ENCODE results near the gene BUD31.
"Not testable (repeated sequence)": the region's sequence is repeated elsewhere in the genome, so short reads cannot be mapped to it uniquely, and the experiment has no call there.

BUD31 gene

GRCh38 chr7:99408379-99409191, at the start of gene BUD31, which contains the start of gene PDAP1:
Gene BUD31, plus strand, starts transcription at chr7:99408969. Its CDS starts 2,124 bp downstream, at chr7:99411093.
Gene PDAP1, minus strand, starts transcription at chr7:99408597. Its CDS starts 49 bp downstream, at chr7:99408548.
- DNase-seq (ENCODE audit: low spot score): peak; percentile 94

DNA sequence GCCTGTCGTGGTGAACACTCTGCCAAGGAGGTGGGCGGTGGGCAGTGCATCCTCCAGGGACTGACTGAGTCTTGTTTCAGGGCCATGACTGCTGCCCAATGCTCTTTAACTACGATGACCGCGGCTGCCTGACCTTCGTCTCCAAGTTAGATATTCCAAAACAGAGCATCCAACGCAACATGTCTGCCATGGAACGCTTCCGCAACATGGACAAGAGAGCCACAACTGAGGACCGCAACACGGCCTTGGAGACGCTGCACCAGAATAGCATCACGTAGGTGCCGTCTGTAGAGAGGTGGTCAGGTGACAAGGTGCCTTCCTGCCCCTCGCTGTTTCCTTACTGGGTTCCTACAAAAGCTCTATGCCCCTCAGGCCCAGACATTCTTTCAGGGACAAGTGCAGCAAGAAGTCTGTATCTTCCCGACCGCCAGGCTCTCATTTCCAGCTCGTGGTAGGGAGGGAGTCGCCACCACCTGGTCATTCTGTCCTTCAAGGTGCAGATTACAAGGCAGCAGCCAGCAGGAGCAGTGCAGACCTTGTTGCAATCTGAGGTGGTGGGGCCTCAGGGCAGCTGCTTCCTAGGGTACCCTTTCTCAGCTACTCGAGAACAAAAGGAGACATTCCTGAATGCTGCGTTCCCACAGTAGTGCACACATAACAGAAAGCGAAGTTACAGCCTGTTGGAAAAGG, 49.2 kb upstream of the BUD31 start:
- no peak for DNase-seq (ENCODE audit: low spot score)

GRCh38 chr7:99362801-99363200, 46.0 kb upstream of the BUD31 start:
- DNase-seq (ENCODE audit: low spot score): no peak

GRCh38 chr7:99363286-99363685, 45.5 kb upstream of the BUD31 start:
- DNase-seq (ENCODE audit: low spot score): no peak

- DNase-seq (ENCODE audit: low spot score): peak; percentile 78
Measured at GRCh38 chr7:99365318-99366141, 43.2 kb upstream of the BUD31 start.

DNA sequence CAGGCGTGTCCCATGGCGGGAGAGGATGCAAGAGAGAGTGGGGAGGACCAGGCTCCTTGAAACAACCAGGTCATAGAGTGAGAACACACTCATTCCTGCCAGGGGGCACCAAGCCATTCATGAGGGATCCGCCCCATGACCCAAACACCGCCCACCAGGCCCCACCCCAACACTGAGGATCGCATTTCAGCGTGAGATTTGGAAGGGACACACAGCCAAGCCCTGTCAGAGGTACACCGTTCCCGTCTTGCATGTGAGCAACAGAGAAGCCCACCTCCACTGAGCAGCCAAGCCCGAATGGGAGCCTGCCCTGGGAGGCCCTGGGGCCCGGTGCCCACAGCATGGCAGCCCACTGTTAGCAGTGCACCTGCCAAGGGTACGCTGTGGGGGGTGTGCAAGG, 42.1 kb upstream of the BUD31 start:
- DNase-seq (ENCODE audit: low spot score): no peak

GRCh38 chr7:99368750-99369389, 39.9 kb upstream of the BUD31 start:
- no peak for DNase-seq (ENCODE audit: low spot score)

DNA sequence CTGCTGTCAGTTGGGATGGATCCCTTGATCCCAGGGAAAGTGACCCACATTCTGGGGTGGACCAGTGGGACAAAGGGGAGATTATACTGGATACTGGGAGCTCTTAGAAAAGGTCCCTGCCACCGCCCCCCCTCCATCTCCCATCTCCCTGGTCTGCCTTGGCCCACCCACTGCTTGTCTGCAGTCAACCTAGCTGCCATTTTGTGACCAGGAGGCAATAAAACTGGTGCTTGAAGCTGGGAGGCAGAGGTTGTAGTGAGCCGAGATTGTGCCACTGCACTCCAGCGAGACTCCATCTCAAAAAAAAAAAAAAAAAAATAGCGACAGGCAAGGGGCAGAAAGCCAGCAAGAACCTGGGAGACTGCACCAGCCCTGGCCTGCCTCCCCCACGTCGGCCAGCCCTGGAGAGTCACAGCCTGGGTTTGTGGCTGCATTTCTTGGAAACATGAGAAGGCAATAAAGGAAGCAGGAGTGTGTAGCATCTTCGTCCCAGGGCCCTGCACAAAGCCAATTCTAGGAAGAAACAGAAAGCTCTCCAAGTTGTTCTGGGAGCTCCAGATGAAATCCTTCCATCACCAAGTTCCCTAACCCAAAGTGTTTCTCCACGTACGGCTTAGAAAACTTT, 38.9 kb upstream of the BUD31 start:
- DNase-seq (ENCODE audit: low spot score): no peak

DNA sequence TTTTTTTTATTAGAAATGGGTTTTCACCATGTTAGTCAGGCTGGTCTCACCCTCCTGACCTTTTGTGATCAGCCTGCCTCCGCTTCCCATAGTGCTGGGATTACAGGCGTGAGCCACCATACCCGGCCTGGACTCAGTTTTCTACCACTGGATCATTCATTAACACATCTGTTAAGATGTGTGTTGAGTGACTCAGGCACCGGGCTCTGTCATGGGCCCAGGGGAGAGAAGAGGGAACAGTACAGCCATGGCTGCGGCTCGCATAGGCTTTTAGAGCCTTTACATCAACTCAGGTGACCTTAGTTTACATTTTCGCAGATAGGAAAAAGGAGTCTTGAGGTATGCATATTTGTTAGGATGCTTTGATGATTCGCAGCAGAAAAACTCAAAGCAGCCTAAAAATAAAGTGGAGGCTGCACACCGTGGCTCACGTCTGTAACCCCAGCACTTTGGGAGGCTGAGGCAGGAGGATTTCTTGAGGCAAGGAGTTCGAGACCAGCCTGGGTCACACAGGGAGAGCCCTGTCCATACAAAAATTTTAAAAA, 37.3 kb upstream of the BUD31 start:
- DNase-seq (ENCODE audit: low spot score): no peak

DNA sequence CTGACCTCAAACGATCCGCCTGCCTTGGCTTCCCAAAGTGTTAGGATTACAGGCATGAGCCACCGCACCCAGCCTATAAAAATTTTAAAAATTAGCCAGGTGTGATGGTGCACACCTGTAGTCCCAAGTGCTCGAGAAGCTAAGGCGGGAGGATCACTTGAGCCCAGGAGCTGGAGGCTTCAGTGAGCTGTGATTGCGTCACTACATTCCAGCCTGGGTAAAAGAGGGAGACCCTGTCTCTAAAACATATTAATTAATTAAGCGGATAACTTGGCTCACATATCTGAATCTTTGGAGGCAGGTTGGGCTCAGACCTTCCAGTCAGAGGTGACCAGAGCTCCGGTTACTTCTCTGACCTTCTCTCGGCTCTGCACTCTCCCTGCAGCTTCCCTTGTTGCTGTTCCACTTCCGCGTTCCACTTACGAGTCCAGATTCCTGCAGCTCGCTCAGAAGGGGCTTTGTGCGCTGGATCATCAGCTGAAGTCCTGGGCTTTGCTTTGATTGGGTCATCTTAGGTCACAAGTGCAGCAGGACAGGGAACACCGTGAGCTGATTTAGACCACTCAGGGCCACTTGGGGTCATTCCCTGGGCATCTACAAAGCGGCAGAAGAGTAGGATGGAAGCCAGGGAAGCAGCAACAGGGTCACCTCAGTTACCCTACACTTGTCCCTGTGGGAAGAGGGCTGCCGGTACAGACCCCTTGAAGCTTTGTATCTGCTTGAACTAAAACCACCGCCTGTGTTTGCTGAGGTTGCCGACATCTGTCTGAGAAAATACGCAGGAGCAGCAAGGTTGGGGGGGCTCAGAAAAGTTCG, 36.3 kb upstream of the BUD31 start:
- DNase-seq (ENCODE audit: low spot score): no peak

GRCh38 chr7:99373091-99374066, 35.4 kb upstream of the BUD31 start:
- no peak for DNase-seq (ENCODE audit: low spot score)

- peak; percentile 95 for DNase-seq (ENCODE audit: low spot score)
Measured at GRCh38 chr7:99374111-99375064, 34.4 kb upstream of the BUD31 start, which contains the start of gene ARPC1B. Gene ARPC1B, plus strand, starts transcription at chr7:99374730. Its CDS starts 10,985 bp downstream, at chr7:99385715.

GRCh38 chr7:99375070-99375807, 33.5 kb upstream of the BUD31 start:
- DNase-seq (ENCODE audit: low spot score): peak; percentile 82

GRCh38 chr7:99379043-99379577, 29.7 kb upstream of the BUD31 start:
- peak; percentile 56 for DNase-seq (ENCODE audit: low spot score)

DNA sequence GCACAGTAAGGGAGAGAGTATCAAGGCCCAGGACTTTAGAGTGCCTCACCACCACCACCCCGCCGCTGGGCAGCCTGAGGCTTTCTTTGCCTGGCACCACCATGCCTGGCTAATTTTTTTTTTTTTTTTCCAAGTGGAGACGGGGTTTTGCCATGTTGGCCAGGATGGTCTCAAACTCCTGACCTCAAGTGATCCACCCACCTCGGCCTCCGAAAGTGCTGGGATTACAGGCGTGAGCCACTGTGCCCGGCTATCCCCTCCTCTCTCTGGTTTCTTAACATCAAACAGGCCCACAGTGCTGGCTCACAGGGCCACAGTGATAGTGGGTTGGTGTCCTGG, 29.1 kb upstream of the BUD31 start:
- DNase-seq (ENCODE audit: low spot score): not testable (repeated sequence)

GRCh38 chr7:99380032-99380822, 28.5 kb upstream of the BUD31 start:
- peak; percentile 82 for DNase-seq (ENCODE audit: low spot score)

Measured in germinal center (tissue), 1 donor.